MM.1S (cell line): ENCODE results near the gene RAB11FIP4.

Source experiments
- DNase-seq: peaks from one replicate; pipeline ENCODE4 v3.0.0-alpha.2; 2015
- H2AFZ ChIP-seq: fragments of 300-600 bp; sonication (generic); 2 replicates; pipeline ENCODE4 v1.6.0; 2016; ENCODE audit warnings: antibody characterized with exemption, low read length
- H3F3A ChIP-seq: fragments of 300-600 bp; sonication (generic); 2 replicates; pipeline ENCODE4 v1.6.1; 2016; ENCODE audit warnings: mild to moderate bottlenecking, antibody characterized with exemption, low read length, moderate library complexity, mixed read lengths; ENCODE audit not compliant: insufficient read depth
- H3K27ac ChIP-seq: fragments of 300-600 bp; sonication (generic); 2 replicates; pipeline ENCODE4 v1.5.1; 2016; ENCODE audit warnings: mild to moderate bottlenecking, low read length
- H3K27me3 ChIP-seq: fragments of 300-600 bp; sonication (generic); replicated peaks from 2 replicates; pipeline ENCODE4 v1.6.0; 2016; ENCODE audit warnings: low read length; ENCODE audit not compliant: insufficient read depth
- H3K36me3 ChIP-seq: fragments of 300-600 bp; sonication (generic); replicated peaks from 2 replicates; pipeline ENCODE4 v1.6.1; 2016; ENCODE audit warnings: mild to moderate bottlenecking, low read length, mixed read lengths; ENCODE audit not compliant: insufficient read depth
- H3K4me1 ChIP-seq: fragments of 300-600 bp; sonication (generic); 2 replicates; pipeline ENCODE4 v1.6.1; 2016; ENCODE audit warnings: low read length, mixed read lengths
- H3K4me2 ChIP-seq: fragments of 300-600 bp; sonication (generic); 2 replicates; pipeline ENCODE4 v1.6.0; 2016; ENCODE audit warnings: low read depth, low read length
- H3K4me3 ChIP-seq: fragments of 300-600 bp; sonication (generic); 2 replicates; pipeline ENCODE4 v1.5.1; 2016; ENCODE audit warnings: low read length, mixed read lengths
- H3K79me2 ChIP-seq: fragments of 300-600 bp; sonication (generic); 2 replicates; pipeline ENCODE4 v1.6.1; 2016; ENCODE audit warnings: mixed run types, low read length, mixed read lengths
- H3K9ac ChIP-seq: fragments of 300-600 bp; sonication (generic); 2 replicates; pipeline ENCODE4 v1.6.1; 2016; ENCODE audit warnings: low read length, mixed read lengths
- H3K9me2 ChIP-seq: fragments of 300-600 bp; sonication (generic); replicated peaks from 2 replicates; pipeline ENCODE4 v1.6.1; 2016; ENCODE audit warnings: mild to moderate bottlenecking, low read length, mixed read lengths; ENCODE audit not compliant: insufficient read depth
- H3K9me3 ChIP-seq: fragments of 300-600 bp; sonication (generic); replicated peaks from 2 replicates; pipeline ENCODE4 v1.6.1; 2016; ENCODE audit warnings: mild to moderate bottlenecking, low read length, mixed read lengths; ENCODE audit not compliant: insufficient read depth
- H4K20me1 ChIP-seq: fragments of 300-600 bp; sonication (generic); 2 replicates; pipeline ENCODE4 v1.6.1; 2016; ENCODE audit warnings: mild to moderate bottlenecking, low read length, moderate library complexity, mixed read lengths; ENCODE audit not compliant: insufficient read depth
- EZH2 ChIP-seq: fragments of 300-600 bp; sonication (generic); optimal IDR thresholded peaks from 2 replicates; pipeline ENCODE3; 2017; ENCODE audit warnings: low read depth, mild to moderate bottlenecking, antibody characterized with exemption, low read length, mixed read lengths
- EZH2phosphoT487 ChIP-seq: fragments of 300-600 bp; sonication (generic); IDR thresholded peaks from 2 replicates; pipeline ENCODE4 v1.6.1; 2018; ENCODE audit warnings: antibody characterized with exemption, low read length
- TF ChIP-seq, protein P1 (sequence below): fragments of 300-600 bp; sonication (generic); IDR thresholded peaks from 2 replicates; pipeline ENCODE4 v1.5.1; 2016; ENCODE audit warnings: antibody characterized with exemption, low read length, mixed read lengths

Gene RAB11FIP4

DNA sequence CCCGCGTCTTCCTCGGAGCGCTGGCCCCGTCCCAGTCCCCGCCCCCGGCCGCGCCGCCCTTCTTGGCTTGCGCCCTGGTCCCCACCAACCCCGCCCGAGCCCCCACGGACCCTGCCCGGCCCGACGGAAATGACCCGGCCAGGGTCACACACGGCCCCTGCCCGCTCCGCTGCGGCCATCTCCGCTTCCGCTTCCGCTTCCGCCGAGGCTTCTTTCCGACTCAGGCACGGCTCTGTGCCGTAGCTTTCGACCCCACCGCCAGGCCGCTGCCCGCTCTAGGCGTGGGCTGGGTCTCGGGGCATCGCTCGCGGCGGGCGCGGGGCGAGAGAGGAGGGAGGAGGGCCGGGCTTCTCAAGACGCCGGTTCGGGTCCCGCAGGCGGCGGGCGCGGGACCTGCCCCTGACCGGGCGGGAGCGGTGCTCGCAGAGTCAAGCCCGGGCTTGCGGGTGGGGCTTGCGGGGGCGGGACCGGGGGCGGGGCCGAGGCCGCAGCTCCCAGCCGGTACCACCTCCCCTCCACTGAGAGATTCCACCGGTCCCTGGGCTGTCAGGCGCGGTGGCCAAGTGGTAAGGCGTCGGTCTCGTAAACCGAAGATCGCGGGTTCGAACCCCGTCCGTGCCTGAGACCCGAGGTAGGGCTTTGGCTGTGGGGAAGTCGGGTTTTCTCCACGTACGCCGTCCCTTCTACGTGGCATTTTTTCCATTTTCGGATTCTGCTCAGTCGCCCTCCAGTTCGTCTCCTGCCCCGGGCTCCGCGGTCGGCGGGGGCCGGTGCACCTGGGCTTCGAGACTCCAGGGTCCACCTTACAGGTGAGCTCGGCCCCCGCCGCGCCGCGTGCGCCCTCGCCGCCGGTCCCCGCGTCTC is 158.3 kb downstream of the RAB11FIP4 start:
- Histone ChIP-seq H3K4me1 (peaks cover 3% of the 10 kb centered on the region; the same call in 1 of the 2 replicates), H3K79me2 (0 out of 2 replicates have a peak, but pooled peaks cover 2% of the 10 kb centered on the region), H3K27me3 (no peaks in the 10 kb centered on the region), H3K4me3 (peak overlapping the region; percentile 90), H3K9ac (peak overlapping the region; percentile 80), H2AFZ (peak overlapping the region; percentile 78), H3K36me3 (no peaks in the 10 kb centered on the region), H3K27ac (peak overlapping the region; percentile 86; the same call in 1 of the 2 replicates), H3K9me2 (no peaks in the 10 kb centered on the region), H3K4me2 (peak overlapping the region; percentile 83), H4K20me1 (no peaks in the 10 kb centered on the region), H3K9me3 (no peaks in the 10 kb centered on the region), H3F3A (peaks cover 10% of the 10 kb centered on the region)
- TF ChIP-seq EZH2phosphoT487, result no peak
- TF ChIP-seq EZH2, result no peak
- TF ChIP-seq, protein P1, sequence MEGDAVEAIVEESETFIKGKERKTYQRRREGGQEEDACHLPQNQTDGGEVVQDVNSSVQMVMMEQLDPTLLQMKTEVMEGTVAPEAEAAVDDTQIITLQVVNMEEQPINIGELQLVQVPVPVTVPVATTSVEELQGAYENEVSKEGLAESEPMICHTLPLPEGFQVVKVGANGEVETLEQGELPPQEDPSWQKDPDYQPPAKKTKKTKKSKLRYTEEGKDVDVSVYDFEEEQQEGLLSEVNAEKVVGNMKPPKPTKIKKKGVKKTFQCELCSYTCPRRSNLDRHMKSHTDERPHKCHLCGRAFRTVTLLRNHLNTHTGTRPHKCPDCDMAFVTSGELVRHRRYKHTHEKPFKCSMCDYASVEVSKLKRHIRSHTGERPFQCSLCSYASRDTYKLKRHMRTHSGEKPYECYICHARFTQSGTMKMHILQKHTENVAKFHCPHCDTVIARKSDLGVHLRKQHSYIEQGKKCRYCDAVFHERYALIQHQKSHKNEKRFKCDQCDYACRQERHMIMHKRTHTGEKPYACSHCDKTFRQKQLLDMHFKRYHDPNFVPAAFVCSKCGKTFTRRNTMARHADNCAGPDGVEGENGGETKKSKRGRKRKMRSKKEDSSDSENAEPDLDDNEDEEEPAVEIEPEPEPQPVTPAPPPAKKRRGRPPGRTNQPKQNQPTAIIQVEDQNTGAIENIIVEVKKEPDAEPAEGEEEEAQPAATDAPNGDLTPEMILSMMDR, result no peak
- DNase-seq, result peak; percentile 94

DNA sequence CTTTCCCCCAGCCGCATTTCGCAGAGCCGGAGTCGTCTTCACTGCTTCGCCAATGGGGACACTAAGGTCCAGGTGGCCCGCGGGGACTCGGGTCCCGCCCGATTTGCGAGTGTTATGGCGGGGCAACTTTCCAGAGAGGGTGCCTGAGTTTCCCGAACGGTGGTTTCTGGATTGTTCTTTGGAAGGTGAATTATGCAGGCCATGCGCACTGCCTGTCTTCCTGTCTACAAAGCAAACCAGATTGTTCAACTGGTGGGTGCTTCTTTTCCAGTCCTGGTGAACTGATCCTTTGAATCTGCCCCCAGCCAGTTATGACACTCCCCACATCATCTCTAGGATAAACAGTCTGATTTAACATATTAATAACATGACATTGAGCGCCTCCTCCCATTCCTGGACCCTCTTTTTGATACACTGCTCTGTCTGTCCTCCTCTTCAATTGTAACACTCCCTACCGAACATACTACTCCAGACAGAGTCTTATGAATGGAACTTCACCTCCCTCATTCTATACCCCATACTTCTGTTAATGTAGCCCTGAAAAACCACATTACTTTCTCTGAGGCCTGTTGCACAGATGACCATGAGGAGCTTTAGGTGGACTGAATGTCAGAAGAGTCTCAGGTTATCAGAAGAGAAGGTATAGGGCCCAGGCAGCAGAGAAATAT is 159.0 kb downstream of the RAB11FIP4 start:
- 0 out of 2 replicates have a peak, but pooled peaks cover 2% of the 10 kb centered on the region for H3K79me2 ChIP-seq
- H4K20me1 ChIP-seq, result no peaks in the 10 kb centered on the region
- peak overlapping the region; percentile 80; the same call in 1 of the 2 replicates for H3K9ac ChIP-seq
- H3K27me3 ChIP-seq, result no peaks in the 10 kb centered on the region
- H3K9me2 ChIP-seq, result no peaks in the 10 kb centered on the region
- H3K27ac ChIP-seq, result peak overlapping the region; percentile 86; the same call in 1 of the 2 replicates
- H3K4me2 ChIP-seq, result peak overlapping the region; percentile 50
- TF ChIP-seq, protein P1, result no peak
- TF ChIP-seq EZH2phosphoT487 (no peak), EZH2 (no peak)
- peak overlapping the region; percentile 60 for H3K4me3 ChIP-seq
- DNase-seq, result no peak
- H3F3A ChIP-seq, result peaks cover 17% of the 10 kb centered on the region
- H3K9me3 ChIP-seq, result no peaks in the 10 kb centered on the region
- peak overlapping the region; percentile 18; the same call in 1 of the 2 replicates for H2AFZ ChIP-seq
- H3K4me1 ChIP-seq, result peaks cover 11% of the 10 kb centered on the region
- H3K36me3 ChIP-seq, result no peaks in the 10 kb centered on the region

DNA sequence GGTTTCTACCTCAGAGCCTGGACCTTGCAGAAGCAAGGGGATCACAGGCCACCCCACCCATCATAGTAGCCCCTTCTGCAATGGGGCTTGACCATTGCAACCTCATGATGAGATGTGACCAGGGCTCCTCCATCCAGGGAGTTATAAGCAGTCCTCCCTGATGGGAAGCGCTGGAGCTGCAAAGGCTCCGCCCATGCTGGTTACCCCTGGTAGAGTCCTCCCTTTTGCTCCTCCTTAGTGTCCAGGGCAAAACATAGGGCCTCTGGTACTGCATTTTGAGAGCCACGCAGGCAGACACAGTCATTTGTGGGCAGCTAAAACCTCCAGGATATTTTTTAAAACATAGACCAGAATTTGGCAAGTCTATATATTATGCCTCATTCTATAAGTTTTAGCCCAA is 161.1 kb downstream of the RAB11FIP4 start:
- H3F3A ChIP-seq, result peaks cover 18% of the 10 kb centered on the region
- no peak overlapping the region for H3K9ac ChIP-seq
- no peaks in the 10 kb centered on the region for H4K20me1 ChIP-seq
- H3K4me2 ChIP-seq, result no peak overlapping the region
- H3K27me3 ChIP-seq, result no peaks in the 10 kb centered on the region
- no peak overlapping the region for H3K4me3 ChIP-seq
- TF ChIP-seq EZH2, result no peak
- TF ChIP-seq EZH2phosphoT487, result no peak
- TF ChIP-seq, protein P1, result no peak
- H3K36me3 ChIP-seq, result no peaks in the 10 kb centered on the region
- H2AFZ ChIP-seq, result no peak overlapping the region
- DNase-seq, result no peak
- H3K27ac ChIP-seq, result no peak overlapping the region
- H3K4me1 ChIP-seq, result peaks cover 19% of the 10 kb centered on the region
- no peaks in the 10 kb centered on the region for H3K9me3 ChIP-seq
- no peaks in the 10 kb centered on the region for H3K9me2 ChIP-seq
- H3K79me2 ChIP-seq, result 0 out of 2 replicates have a peak, but pooled peaks cover 2% of the 10 kb centered on the region
